Dermis blood vessel endothelial cell (primary cell): Measurements from ENCODE around the gene AKAP13. TPM values are rescaled to one million over a fixed set of nuclear protein-coding genes. Genes with fewer than 3 reads are reported as not detected.

Source experiments
- DNase-seq: peaks from one replicate; pipeline ENCODE4 v3.0.0; 2010
- total RNA-seq: library from RNA; depleted of rRNA; stranded (reverse); fragments of >200 nt; gene quantifications from 2 replicates; pipeline ENCODE4 v1.2.3, GENCODE V29; 2014

AKAP13 gene
- total RNA-seq, 1 donor from 2014 or later: 77.4 TPM

DNA sequence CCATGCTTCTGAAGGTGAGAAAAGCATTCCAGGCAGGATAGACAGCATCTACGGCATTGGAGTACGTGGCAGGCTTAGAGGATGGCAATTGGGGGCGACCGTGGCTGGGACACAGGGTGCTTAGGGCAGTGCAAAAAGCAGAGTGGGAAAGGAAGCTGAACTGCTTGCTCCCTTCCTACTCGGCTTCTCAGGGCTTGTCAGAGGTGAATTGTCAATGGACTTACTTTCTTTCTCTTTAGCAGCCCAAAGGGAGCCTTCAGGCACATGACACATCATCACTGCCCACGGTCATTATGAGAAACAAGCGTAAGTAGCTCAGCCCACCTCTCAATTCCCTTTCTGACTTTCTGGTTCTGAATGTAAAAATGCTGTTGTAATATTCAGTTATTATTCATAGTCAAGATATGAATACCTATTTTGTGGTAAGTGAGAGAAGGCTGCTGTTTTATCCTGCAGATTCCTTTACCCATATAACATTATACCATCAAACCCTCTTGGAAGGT is 330.0 kb downstream of the AKAP13 start:
- DNase-seq: no peak

DNA sequence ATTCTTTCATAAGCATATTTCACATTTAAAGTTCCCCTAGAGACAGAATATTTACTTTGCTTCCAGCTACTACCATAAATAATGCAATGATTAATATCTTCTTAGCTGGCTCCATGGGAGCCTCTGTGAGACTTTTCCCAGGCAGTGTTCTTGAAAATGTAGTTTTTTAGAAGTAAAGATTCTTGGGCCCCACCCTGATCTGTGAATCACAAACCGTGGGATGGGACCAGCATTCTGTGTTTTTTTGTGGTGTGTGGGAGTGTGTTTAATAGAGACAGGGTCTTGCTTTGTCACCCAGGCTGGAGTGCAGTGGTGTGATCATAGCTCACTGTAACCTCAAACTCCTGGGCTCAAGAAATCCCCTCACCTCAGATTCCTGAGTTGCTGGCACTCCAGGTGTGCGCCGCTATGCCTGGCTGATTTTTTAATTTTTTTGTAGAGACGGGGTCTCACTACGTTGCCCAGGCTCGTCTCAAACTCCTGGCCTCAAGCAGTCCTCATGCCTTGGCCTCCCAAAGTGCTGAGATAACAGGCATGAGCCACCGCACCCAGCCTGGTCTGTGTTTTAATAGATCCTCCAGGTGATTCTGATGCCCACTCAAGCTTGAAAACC is 331.3 kb downstream of the AKAP13 start:
- no peak for DNase-seq

DNA sequence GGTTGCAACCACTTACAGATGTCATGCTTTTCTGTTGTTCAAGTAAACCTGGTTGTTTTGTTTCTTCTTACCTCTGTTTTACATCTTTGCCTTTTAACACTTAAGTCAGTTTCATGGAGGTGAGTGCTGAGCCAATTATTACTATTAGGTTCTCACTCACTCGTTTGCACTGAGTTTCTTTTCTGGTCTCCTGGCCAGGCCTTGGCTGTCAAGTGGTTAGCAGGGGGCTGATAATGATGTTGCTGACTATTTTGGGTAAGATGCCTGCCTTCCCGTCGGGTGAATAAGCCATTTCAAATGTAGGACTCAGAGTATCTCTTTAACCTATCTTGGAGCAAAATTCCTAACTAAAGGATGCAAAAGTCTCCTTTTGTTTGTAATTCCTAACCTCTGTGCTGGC is 335.9 kb downstream of the AKAP13 start:
- no peak for DNase-seq

DNA sequence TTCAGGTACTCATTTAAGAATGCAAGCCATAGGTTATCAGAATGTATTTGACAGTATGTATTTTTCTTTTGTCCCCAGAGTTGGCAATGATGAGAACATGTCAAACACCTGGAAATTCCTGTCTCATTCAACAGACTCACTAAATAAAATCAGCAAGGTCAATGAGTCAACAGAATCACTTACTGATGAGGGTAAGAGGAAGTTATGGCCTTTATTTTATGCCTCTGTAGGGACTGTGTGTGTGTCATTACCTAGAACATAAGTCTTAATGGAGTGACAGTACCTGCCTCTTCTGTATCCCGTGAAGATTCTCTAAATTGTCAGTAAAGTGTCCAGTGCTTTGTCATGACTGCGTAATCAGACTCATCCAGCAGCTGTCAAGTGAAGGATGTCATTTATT is 336.8 kb downstream of the AKAP13 start:
- DNase-seq: no peak

DNA sequence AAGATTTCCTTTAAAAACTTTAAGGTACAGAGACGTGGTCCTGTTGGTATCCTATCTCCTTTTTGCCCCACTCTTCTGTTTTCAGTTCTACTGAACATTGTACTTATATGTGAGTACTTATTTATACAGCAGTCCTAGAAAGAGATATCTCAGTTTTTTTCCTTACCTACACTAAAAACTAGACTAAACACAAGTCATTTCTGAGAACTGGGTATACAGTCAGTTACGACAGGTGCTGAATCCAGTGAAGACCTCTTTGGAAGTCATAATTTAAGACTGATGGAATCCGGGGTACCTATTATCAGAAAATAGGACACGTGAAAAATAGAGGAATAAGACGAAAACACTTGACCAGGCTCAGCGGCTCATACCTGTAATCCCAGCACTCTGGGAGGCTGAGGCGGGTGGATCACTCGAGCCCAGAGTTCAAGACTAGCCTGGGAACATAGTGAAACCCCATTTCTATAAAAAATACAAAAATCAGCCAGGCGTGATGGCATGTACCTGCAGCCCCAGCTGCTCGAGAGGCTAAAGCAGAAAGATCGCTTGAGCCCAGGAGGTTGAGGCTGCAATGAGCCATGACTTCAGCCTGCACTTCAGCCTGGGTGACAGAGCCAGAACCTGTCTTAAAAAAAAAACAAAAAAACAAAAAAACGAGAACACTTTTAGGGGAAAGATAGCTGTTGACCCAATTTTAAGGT is 338.0 kb downstream of the AKAP13 start:
- DNase-seq: no peak

DNA sequence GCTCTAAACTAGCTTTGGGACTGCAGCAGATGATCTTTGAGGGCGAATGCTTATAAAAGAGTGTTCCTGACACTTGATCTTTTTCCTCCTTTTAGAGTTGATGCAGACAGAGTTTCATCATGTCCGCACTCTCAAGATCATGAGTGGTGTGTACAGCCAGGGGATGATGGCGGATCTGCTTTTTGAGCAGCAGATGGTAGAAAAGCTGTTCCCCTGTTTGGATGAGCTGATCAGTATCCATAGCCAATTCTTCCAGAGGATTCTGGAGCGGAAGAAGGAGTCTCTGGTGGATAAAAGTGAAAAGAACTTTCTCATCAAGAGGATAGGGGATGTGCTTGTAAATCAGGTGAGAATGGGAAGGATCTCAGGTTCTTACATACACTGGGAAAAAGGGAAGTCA is 338.6 kb downstream of the AKAP13 start:
- DNase-seq: no peak

DNA sequence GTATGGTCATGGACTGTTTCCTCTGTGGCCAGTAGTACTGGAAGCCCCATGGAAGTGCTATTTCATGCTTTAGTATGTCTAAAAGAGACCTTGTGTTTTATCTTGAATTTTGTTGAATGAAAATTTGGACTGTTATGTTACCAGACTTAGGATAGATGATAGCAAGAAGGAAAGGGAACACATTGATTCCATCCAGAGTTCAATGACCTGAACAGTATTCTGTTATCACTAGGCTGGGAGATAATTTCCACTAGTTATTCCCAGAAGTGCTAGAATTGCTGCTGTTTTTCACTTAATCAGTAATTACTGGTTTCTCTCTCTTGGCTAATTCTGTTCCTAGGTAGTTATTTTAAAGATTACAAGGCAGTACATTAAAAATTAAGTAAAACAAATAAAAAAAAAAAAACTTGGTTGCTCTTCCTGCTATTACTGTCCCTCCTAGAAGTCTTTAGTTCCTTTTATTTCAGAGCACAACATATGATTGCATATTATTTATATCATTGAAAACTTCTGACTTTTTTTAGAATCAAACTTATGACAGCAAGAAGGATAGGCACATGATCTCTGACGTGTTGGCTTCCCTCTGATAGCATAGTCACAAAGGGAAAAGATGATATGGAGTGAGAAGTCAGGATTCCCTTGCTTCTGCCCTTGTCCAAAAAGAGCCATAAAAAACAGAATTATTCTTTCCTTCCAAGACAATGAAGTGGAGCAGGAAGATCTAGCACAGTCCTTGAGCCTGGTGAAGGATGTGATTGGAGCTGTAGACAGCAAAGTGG is 342.2 kb downstream of the AKAP13 start:
- no peak for DNase-seq

DNA sequence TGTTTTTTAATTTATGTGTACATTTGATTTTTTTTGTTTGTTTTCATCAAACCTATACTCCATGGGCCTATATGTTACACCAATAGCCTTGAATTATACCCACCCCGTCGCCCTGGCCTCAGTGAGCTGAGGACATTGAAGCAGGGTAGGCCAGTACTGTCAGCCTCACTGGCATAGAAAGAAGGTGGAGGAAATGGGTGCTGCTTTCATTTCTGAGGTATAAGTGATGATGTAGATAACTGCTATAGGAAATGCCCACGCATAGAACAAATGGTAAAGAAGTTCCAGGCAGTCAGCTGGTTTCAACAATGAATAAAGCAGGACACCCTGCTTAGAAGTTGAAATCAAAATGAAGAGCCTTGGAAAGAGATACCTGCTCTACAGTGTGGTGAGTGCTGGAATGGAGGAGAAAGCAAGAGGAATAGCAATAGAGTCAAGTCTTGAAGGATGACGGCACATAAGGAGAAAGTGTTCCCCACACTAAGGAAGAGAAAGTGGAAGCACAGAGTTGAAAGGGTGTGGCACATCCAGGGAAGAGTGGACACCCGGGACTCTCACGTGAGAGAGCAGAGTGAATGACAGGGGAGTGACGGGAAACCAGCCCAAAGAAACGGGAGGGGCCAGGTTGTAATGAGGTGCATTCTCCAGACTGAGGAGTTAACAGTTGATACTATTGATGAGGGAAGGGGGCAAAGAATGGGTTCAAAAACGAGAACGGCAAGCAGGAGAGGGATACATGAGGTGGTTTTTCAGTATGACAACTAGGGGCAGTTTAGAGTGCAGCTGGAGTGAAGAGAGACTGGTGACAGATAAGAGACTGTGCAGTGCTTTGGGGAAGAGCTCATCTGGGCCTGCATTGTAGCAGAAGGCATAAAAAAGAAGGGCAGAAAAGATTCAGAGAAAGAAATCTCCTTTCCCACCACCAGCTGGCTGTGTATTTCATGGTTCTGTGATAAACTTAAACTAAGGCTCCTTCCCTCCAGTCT is 343.9 kb downstream of the AKAP13 start:
- DNase-seq: no peak

DNA sequence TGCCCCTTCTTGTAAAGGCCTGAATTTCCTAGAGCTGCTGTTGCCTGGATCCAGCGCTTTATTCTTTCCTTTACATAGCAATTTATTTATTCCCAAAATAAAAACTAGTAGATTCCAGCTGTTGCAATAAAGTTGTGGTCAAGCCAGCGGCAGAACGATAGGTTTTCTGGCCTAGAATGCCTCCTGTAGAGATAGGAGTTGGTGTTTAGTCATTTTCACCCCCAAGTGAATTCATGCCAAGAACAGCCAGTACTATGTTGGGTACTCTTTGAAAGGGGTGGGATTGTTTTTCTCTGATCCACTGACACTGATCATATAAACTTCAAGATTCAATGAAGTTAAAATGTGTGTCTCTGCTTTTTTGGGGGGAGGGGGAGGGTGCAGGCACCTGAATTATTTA is 344.6 kb downstream of the AKAP13 start:
- DNase-seq: no peak

DNA sequence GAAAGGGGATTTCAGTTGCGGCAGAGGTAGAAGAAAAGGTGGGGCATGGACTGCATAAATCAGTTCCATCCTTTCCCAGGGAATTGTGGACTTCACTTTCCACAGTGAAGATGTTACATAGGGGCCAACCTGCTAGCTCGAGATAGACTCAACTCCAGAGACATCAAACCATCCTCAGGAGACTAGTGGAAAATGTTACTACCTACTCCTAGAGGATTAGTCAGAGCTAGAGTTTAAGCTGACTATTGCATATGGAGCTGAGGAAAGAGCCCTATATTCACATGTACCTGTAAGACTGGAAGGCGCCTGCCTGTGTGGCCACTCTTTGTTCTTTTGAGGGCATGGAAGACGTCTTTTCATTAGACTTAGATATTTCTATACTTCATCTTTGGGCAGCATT is 345.2 kb downstream of the AKAP13 start:
- DNase-seq: no peak

DNA sequence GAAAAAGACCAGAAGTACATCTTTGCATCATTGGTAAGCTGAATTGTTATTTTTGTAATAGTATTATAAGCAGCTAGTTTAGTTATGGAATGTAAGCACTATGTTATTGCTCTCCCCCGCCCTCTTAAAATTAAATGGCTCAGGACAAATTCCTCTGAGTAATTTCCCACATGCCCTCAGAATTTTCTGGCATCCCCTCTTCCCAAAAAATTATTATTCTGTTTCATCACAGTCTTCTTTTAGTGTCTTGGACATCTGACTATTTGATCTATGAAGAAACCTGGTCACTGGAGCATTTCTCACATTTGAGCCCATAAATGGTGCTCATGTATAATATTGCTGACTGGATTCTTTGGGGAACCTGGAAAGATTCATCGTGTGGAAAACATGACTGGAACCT is 346.1 kb downstream of the AKAP13 start:
- DNase-seq: no peak

DNA sequence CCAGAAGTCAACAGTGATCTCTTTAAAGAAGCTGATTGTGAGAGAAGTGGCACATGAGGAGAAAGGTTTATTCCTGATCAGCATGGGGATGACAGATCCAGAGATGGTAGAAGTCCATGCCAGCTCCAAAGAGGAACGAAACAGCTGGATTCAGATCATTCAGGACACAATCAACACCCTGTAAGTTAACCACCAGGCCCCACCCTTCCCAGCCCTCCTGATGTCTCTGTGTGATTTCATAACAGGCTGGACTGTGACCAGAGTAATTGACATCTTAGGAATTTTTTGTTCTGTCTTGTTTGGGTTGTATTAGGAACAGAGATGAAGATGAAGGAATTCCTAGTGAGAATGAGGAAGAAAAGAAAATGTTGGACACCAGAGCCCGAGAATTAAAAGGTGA is 346.7 kb downstream of the AKAP13 start:
- no peak for DNase-seq

DNA sequence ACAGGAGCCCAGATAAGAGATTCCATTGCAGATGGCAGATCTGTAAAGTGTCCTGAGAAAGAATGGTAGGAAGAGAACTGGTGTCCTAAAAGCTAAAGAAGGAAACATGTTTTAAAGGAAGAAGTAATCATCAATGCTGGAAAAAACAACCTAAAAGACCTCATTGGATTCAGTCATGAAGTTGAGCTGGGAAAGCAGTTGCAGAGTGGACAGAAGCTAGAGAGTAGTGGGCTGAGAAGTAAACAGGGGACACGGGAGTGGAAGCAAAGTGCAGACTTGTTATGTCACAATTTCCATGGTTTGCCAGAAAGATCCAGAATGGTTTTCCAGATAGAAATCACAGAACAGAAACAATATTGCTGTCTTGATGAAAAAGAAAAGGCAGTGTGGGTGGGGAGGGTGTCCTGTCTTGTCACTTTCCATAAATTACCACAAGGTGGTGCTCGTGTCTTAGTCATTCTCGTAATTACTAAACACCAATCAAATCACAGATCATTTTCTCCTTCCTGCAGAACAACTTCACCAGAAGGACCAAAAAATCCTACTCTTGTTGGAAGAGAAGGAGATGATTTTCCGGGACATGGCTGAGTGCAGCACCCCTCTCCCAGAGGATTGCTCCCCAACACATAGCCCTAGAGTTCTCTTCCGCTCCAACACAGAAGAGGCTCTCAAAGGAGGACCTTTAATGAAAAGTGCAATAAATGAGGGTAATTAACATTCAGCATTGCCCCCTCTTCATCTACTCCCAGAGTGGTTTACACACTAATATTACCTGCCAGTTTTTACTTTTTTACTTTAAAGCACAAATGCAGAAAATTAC is 349.8 kb downstream of the AKAP13 start:
- DNase-seq: peak; percentile 81

DNA sequence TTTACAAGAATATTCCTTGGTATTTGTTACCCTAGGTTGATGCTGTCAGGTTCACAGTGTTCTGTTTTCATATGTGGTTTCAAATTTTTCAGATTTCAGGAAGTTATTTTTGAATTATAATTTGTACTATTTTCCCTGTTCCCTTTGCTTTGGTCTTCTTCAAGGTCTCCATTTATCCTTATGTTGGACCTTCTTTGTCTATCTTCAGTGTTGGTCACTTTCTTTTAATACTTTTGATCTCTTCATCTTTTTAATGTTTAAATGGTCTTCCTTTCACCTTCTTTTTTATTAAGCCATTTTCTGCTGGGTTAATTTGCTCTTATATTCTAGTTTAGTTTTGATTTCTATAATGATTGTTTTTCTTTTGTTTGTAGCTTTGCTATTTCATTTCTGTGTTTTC is 353.0 kb downstream of the AKAP13 start:
- DNase-seq: peak; percentile 21

DNA sequence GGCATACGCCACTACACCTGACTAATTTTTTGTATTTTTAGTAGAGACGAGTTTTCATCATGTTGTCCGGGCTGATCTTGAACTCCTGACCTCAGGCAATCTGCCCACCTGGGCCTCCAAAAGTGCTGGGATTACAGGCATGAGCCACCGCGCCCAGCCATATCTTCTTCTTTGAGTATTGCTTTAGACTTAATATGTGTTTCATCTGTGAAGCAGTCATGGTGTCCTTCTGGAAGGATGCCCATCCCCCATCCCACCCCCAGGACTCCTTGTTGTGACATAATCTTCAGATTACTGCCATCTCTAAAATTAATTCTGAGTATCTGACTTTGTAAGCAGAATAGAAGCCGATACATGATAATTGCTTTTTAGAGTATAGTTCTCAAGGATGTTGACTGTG is 356.7 kb downstream of the AKAP13 start:
- no peak for DNase-seq

DNA sequence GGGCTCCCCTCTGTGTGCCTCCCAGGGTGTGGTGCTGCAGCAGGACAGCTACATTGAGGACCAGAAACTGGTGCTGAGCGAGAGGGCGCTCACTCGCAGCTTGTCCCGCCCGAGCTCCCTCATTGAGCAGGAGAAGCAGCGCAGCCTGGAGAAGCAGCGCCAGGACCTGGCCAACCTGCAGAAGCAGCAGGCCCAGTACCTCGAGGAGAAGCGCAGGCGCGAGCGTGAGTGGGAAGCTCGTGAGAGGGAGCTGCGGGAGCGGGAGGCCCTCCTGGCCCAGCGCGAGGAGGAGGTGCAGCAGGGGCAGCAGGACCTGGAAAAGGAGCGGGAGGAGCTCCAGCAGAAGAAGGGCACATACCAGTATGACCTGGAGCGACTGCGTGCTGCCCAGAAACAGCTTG is 360.6 kb downstream of the AKAP13 start:
- no peak for DNase-seq

DNA sequence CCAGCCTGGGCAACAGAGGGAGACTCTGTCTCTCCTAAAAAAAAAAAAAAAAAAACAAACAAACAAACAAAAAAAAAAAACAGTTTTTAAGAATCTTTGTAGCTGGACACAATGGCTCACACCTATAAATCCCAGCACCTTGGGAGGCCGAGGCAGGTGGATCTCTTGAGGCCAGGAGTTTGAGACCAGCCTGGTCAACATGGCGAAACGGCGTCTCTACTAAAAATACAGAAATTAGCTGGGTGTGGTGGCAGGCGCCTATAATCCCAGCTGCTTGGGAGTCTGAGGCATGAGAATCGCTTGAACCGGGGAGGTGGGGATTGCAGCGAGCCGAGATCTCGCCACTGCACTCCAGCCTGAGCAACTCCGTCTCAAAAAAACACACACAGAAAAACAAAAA is 361.3 kb downstream of the AKAP13 start:
- no peak for DNase-seq

DNA sequence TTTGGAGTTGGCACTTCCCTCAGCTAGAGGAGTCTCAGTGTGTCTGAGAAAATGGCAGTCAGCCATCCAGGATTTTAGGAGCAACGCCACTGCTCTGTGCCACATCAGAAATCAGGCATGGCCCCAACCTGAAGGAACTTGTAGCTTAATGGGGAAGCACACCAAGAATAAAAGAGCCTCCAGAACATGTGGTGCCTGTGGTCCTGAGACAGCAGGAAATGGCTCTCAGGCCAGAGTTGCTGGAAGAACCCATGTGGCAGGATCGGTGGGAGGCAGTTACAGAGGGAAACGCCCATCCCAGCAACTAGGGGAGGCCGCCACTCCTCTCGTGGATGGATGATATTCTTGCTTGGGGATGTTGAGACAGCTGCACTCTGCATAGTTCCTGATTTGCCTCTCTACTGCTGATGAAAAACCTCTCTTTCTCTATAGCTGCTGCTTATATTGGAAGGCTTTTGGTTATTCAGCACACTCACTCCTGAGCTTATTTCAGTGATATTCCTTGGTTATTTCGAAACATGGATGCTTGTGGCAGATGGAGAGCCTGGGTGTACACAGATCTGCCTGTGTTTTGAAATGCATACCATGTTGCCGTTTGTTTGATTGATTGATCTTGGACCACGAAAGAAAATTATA is 361.9 kb downstream of the AKAP13 start:
- DNase-seq: no peak

DNA sequence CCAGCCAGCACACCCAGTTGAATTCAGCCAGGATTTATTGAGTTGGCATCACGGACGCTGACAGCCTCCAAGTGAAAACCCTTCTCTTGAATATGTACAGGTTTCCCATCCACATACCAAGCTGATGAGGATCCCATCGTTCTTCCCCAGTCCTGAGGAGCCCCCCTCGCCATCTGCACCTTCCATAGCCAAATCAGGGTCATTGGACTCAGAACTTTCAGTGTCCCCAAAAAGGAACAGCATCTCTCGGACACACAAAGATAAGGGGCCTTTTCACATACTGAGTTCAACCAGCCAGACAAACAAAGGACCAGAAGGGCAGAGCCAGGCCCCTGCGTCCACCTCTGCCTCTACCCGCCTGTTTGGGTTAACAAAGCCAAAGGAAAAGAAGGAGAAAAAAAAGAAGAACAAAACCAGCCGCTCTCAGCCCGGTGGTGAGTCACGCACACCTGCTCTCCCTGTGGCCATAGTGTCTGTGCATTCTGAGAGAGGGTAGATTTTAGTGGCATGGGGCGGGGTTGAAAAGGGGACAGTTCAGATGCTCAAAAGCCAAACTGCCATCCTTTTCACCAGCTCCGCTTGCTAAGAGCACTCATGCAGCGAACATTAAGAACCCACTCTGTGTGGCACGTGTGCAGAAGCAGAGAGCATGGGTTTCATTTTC is 363.1 kb downstream of the AKAP13 start:
- DNase-seq: no peak

DNA sequence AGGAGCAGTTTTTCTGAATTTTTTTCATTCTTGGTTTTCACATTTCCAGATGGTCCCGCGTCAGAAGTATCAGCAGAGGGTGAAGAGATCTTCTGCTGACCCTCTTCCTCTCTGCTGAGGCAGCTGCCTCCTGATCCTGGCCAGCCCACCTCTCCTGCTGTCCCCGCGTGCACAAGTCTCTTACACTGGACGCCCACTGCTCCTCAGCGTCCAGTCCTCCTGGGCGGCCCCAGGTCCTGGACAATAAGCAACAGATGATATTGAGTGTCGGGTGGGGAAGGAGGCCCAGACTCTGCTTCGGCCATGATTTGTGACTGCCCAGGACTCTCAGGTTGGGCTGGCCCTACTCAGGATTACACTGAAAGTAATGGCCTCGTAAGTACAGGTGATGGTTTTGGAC is 364.2 kb downstream of the AKAP13 start:
- no peak for DNase-seq

DNA sequence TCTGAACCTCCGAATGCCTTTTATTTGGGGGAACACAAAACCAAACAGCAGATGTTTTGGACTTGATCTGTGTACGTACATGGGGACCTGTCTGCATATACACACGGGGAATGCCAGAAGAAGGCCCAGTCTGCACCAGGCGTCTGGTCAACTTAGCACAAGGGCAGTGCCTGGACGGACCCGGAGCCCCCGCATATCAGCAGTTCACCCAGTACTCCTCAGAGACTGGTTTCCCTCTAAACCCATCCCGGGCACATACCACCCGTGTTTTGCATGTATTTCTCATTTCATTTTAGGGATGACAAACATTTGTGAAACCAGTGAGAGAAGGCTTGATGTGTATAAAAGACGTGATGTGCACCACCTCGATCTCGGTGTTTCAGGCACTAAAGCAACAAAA is 364.6 kb downstream of the AKAP13 start:
- no peak for DNase-seq
